ENCODE data around the gene SEBOX.

The SEBOX gene

GRCh38 chr17:28347261-28347891, 17.6 kb downstream of the SEBOX start:
- TF ChIP-seq POLR2AphosphoS5 (IDR thresholded peaks at IDR 0.05; ENCODE audit: low read depth, low read length): no peak
- no peak for TF ChIP-seq TAF1 (IDR thresholded peaks at IDR 0.05; ENCODE audit: borderline replicate concordance, insufficient read depth, low read length)
- no peak for TF ChIP-seq REST (IDR thresholded peaks at IDR 0.05; ENCODE audit: insufficient read depth in 1 of 2, low read depth in 2 of 2, low read length in 2 of 2)
- TF ChIP-seq FOXP2 (optimal IDR thresholded peaks at IDR 0.05; ENCODE audit: borderline replicate concordance, extremely low read depth, extremely low read length, insufficient read depth): no peak
- no peak for TF ChIP-seq SIN3A (IDR thresholded peaks at IDR 0.05; ENCODE audit: borderline replicate concordance, insufficient read depth, low read length)

- TF ChIP-seq FOXP2 (optimal IDR thresholded peaks at IDR 0.05; ENCODE audit: borderline replicate concordance, extremely low read depth, extremely low read length, insufficient read depth) (peak; percentile 18), REST (IDR thresholded peaks at IDR 0.05; ENCODE audit: insufficient read depth in 1 of 2, low read depth in 2 of 2, low read length in 2 of 2) (no peak)
Observed at GRCh38 chr17:28346746-28347246, 18.2 kb downstream of the SEBOX start.

- TF ChIP-seq SIN3A (IDR thresholded peaks at IDR 0.05; ENCODE audit: borderline replicate concordance, insufficient read depth, low read length): no peak
- TF ChIP-seq REST (IDR thresholded peaks at IDR 0.05; ENCODE audit: insufficient read depth in 1 of 2, low read depth in 2 of 2, low read length in 2 of 2): no peak
- TF ChIP-seq FOXP2 (optimal IDR thresholded peaks at IDR 0.05; ENCODE audit: borderline replicate concordance, extremely low read depth, extremely low read length, insufficient read depth): no peak
- TF ChIP-seq POLR2AphosphoS5 (IDR thresholded peaks at IDR 0.05; ENCODE audit: low read depth, low read length): no peak
- no peak for TF ChIP-seq TAF1 (IDR thresholded peaks at IDR 0.05; ENCODE audit: borderline replicate concordance, insufficient read depth, low read length)
Observed at GRCh38 chr17:28346199-28346580, 18.8 kb downstream of the SEBOX start.

- TF ChIP-seq POLR2AphosphoS5 (IDR thresholded peaks at IDR 0.05; ENCODE audit: low read depth, low read length) (peak; percentile 22; the same call in 1 of the 2 replicates), SIN3A (IDR thresholded peaks at IDR 0.05; ENCODE audit: borderline replicate concordance, insufficient read depth, low read length) (no peak), FOXP2 (optimal IDR thresholded peaks at IDR 0.05; ENCODE audit: borderline replicate concordance, extremely low read depth, extremely low read length, insufficient read depth) (no peak)
Observed at GRCh38 chr17:28345419-28346198, 19.4 kb downstream of the SEBOX start.

- no peak for TF ChIP-seq TAF1 (IDR thresholded peaks at IDR 0.05; ENCODE audit: borderline replicate concordance, insufficient read depth, low read length)
- TF ChIP-seq REST (IDR thresholded peaks at IDR 0.05; ENCODE audit: insufficient read depth in 1 of 2, low read depth in 2 of 2, low read length in 2 of 2): no peak
- TF ChIP-seq SIN3A (IDR thresholded peaks at IDR 0.05; ENCODE audit: borderline replicate concordance, insufficient read depth, low read length): no peak
- no peak for TF ChIP-seq POLR2AphosphoS5 (IDR thresholded peaks at IDR 0.05; ENCODE audit: low read depth, low read length)
- no peak for TF ChIP-seq FOXP2 (optimal IDR thresholded peaks at IDR 0.05; ENCODE audit: borderline replicate concordance, extremely low read depth, extremely low read length, insufficient read depth)
Observed at GRCh38 chr17:28344435-28344901, 20.5 kb downstream of the SEBOX start.

Measured in PFSK-1 (cell line).